Stomach (tissue), 9 donors: ENCODE measurements around the gene PTPRE. TPM values are rescaled to one million over a fixed set of nuclear protein-coding genes. Genes with fewer than 3 reads are reported as not detected.

ENCODE experiments used
- DNase-seq, 2 donors: peaks; one replicate each; pipeline versions ENCODE4 v3.0.0 to v3.0.0-alpha.2; 2013 to 2019
- H3K27ac ChIP-seq, 5 donors: fragments of 200-600 bp in 4 of 5; sonication (generic) in 4 of 5; one replicate each; pipeline ENCODE4 v1.5.1; 2013 to 2019; ENCODE audit warnings: mild to moderate bottlenecking in 1 of 5, moderate library complexity in 1 of 5
- H3K27me3 ChIP-seq, 3 donors: fragments of 200-600 bp; sonication (generic); one replicate each; pipeline ENCODE4 v1.5.1; 2017 to 2019; ENCODE audit warnings: mixed run types in 1 of 3
- H3K36me3 ChIP-seq, 4 donors: fragments of 200-600 bp; sonication (generic); 1 replicate in 3 of 4; 2 replicates in 1 of 4; pipeline ENCODE4 v1.5.1; 2016 to 2019
- H3K4me1 ChIP-seq, 4 donors: fragments of 200-600 bp; sonication (generic); one replicate each; pipeline ENCODE4 v1.5.1; 2016 to 2019
- H3K4me3 ChIP-seq, 4 donors: fragments of 200-600 bp; sonication (generic) in 3 of 4; one replicate each; pipeline ENCODE4 v1.5.1; 2016 to 2019; ENCODE audit warnings: mild to moderate bottlenecking in 1 of 4
- H3K9me3 ChIP-seq, 4 donors: fragments of 200-600 bp; sonication (generic); one replicate each; pipeline ENCODE4 v1.5.1; 2016 to 2019
- CTCF ChIP-seq, 7 experiments: fragments of 450-650 bp in 4 of 7; fragments of 200-600 bp in 3 of 7; sonication (generic) in 3 of 7; IDR thresholded peaks; one replicate each; pipeline ENCODE4 v1.5.1; 2016 to 2019; ENCODE audit warnings: antibody characterized with exemption in 7 of 7, control low read depth in 2 of 7, mild to moderate bottlenecking in 1 of 7
- EP300 ChIP-seq: sonication (generic); formaldehyde crosslinking; IDR thresholded peaks from one replicate; pipeline ENCODE4 v1.6.1; 2017; ENCODE audit warnings: antibody characterized with exemption
- POLR2A ChIP-seq, 4 donors: fragments of 450-650 bp; IDR thresholded peaks; one replicate each; pipeline ENCODE4 v1.6.1; 2016; ENCODE audit warnings: antibody characterized with exemption in 4 of 4, control low read depth in 2 of 4, mild to moderate bottlenecking in 1 of 4, moderate library complexity in 1 of 4
- POLR2AphosphoS5 ChIP-seq, 3 donors: sonication (generic); formaldehyde crosslinking; IDR thresholded peaks; one replicate each; pipeline ENCODE4 v1.6.1; 2016; ENCODE audit warnings: antibody characterized with exemption in 3 of 3
- WGBS, 5 donors: extraction: QIAGEN DNeasy Blood & Tissue Kit in 3 of 5; methylation state at CpG; one replicate each; pipeline versions ENCODE4 v1.1.5 to v1.1.7; 2013 to 2018; 5-methylcytosine and 5-hydroxymethylcytosine counted together
- intact Hi-C: fragments of 100-400 bp; cut with DNase I; formaldehyde crosslinking; loops from one replicate; pipeline ENCODE4 v1.15.1; 2023; ENCODE audit warnings: low total_unique reads
- polyA plus RNA-seq, 3 donors: library from polyadenylated mRNA; stranded (reverse); fragments of 200-250 nt; gene quantifications; one replicate each; pipeline ENCODE4 v1.2.3, GENCODE V29; 2013
- total RNA-seq, 5 donors: library from RNA; depleted of rRNA; stranded (reverse); fragments of >200 nt; gene quantifications; one replicate each; pipeline versions ENCODE4 v1.1.0 to v1.2.3, GENCODE V29; 2014 to 2016
- donor health status: healthy with polysubstance abuse.
- donor health status: Bipolar disorder and iron deficiency.
- donor health status: healthy.

The PTPRE gene
- total and polyA plus RNA-seq, 8 donors, result 4.0 to 26.4 (median 8.9) TPM

DNA sequence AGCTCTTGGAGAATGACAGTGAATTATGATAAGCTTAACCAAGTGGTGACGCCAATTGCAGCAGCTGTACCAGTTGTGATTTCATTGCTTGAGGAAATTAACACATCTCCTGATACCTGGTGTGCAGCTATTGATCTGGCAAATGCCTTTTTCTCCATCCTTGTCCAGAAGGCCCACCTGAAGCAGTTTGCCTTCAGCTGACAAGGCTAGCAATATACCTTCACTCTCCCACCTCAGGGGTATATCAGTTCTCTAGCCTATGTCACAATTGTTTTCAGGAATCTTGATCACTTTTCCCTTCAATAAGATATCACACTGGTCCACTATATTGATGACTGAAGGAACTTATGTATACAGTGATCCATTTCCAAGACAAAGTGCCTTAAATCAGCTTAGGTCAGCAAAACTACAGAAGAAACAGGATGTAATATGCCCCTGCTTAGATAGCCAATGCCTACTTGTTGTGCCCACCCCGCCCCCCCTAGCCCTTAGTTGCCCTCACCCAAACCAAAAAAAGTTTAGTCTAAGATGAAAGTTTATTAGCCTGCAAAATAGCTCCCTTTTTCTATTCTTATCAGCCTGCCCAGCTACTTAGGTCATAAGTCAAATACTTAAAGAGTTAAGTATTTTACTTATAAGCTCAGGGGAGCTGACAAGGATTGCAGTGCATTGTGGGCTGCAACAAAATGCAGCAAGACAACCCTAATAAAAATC is 45.1 kb downstream of the PTPRE start:
- intact Hi-C loops, result no loop called here
- no peak for TF ChIP-seq CTCF (IDR thresholded peaks at IDR 0.05)
- TF ChIP-seq EP300, result no peak
- no peak for TF ChIP-seq POLR2A (IDR thresholded peaks at IDR 0.05)
- no peak for TF ChIP-seq POLR2AphosphoS5 (IDR thresholded peaks at IDR 0.05)
- H3K4me1 ChIP-seq, result no peaks in the 10 kb centered on the region
- H3K27me3 ChIP-seq, result no peaks in the 10 kb centered on the region
- 55 to 69% (median 64%) methylated on average over 2 of the region's 2 CpGs for WGBS, 5 donors
- H3K27ac ChIP-seq, result no peak overlapping the region
- no peak overlapping the region for H3K4me3 ChIP-seq
- DNase-seq, result no peak
- H3K9me3 ChIP-seq, result peaks cover 0 to 10% (median 0%) of the 10 kb centered on the region in 4 donors
- H3K36me3 ChIP-seq, result no peaks in the 10 kb centered on the region

GRCh38 chr10:127952575-127952869 is 45.6 kb downstream of the PTPRE start:
- Histone ChIP-seq H3K9me3 (peaks cover 0 to 10% (median 0%) of the 10 kb centered on the region in 4 donors), H3K27ac (no peak overlapping the region), H3K36me3 (no peaks in the 10 kb centered on the region), H3K4me1 (no peaks in the 10 kb centered on the region), H3K4me3 (no peak overlapping the region), H3K27me3 (no peaks in the 10 kb centered on the region)
- intact Hi-C loops, result no loop called here
- no peak for DNase-seq
- TF ChIP-seq POLR2A (IDR thresholded peaks at IDR 0.05) (no peak), POLR2AphosphoS5 (IDR thresholded peaks at IDR 0.05) (no peak), EP300 (no peak), CTCF (IDR thresholded peaks at IDR 0.05) (no peak)
- WGBS, 5 donors, result 63 to 89% (median 74%) methylated on average over 2 of the region's 2 CpGs

GRCh38 chr10:127952918-127953317 is 46.0 kb downstream of the PTPRE start:
- TF ChIP-seq POLR2A (IDR thresholded peaks at IDR 0.05), result no peak
- TF ChIP-seq POLR2AphosphoS5 (IDR thresholded peaks at IDR 0.05), result no peak
- TF ChIP-seq EP300, result no peak
- TF ChIP-seq CTCF (IDR thresholded peaks at IDR 0.05), result no peak
- H3K4me3 ChIP-seq, result no peak overlapping the region
- H3K36me3 ChIP-seq, result no peaks in the 10 kb centered on the region
- 86 to 96% (median 94%) methylated on average over 4 of the region's 4 CpGs for WGBS, 5 donors
- DNase-seq, result no peak
- H3K27me3 ChIP-seq, result no peaks in the 10 kb centered on the region
- H3K9me3 ChIP-seq, result peaks cover 0 to 10% (median 0%) of the 10 kb centered on the region in 4 donors
- no peak overlapping the region for H3K27ac ChIP-seq
- no peaks in the 10 kb centered on the region for H3K4me1 ChIP-seq
- intact Hi-C loops, result no loop called here

DNA sequence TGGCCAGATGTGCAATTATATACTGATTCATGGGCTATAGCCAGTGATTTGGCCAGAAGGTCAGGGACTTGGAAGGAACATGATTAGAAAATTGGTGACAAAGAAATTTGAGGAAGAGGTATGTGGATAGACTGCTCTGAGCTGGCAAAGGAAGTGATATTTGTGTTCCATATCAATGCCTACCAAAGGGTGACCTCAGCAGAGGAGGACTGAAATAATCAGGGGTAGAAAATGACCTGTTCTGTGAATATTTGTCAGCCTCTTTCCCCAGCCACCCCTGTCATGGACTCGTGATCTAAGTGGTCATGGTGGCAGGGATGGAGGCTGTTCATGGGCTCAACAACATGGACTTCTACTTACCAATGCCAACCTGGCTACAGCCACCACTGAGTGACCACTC is 47.0 kb downstream of the PTPRE start:
- no peak for DNase-seq

More for the DNA sequence above, 47.0 kb downstream of the PTPRE start:
- Histone ChIP-seq H3K36me3 (no peaks in the 10 kb centered on the region), H3K27ac (no peak overlapping the region), H3K4me3 (no peak overlapping the region), H3K4me1 (no peaks in the 10 kb centered on the region), H3K9me3 (peaks cover 0 to 10% (median 0%) of the 10 kb centered on the region in 4 donors), H3K27me3 (no peaks in the 10 kb centered on the region)
- intact Hi-C loops, result no loop called here
- WGBS, 5 donors, result 73 to 86% (median 82%) methylated on average over 1 of the region's 1 CpG
- TF ChIP-seq CTCF (IDR thresholded peaks at IDR 0.05), result no peak
- TF ChIP-seq EP300, result no peak
- no peak for TF ChIP-seq POLR2A (IDR thresholded peaks at IDR 0.05)
- no peak for TF ChIP-seq POLR2AphosphoS5 (IDR thresholded peaks at IDR 0.05)
